Activated T-cell treated with anti-CD3 and anti-CD28 coated beads, Interleukin-2, amount 50 U/mL, for 4 hours (primary cell): ENCODE results near the gene AFAP1. TPM values are rescaled to one million over a fixed set of nuclear protein-coding genes. Genes with fewer than 3 reads are reported as not detected.

Experiments used
- ATAC-seq, 2 donors: fragments of 200-7000 bp; cut with Tn5 transposase; one replicate each; pipeline ENCODE4 v1.10.0; 2021
- DNase-seq: peaks from one replicate; pipeline ENCODE4 v3.0.0-alpha.2; 2020
- H3K27me3 Mint-ChIP-seq: one replicate; pipeline ENCODE4 v1.8.0; 2021; ENCODE audit warnings: low read depth, mixed read lengths
- H3K36me3 Mint-ChIP-seq: one replicate; pipeline ENCODE4 v1.8.0; 2022; ENCODE audit warnings: mixed read lengths; ENCODE audit not compliant: insufficient read depth
- H3K4me1 Mint-ChIP-seq: one replicate; pipeline ENCODE4 v1.8.0; 2021; ENCODE audit warnings: low read depth, mixed read lengths
- H3K4me3 Mint-ChIP-seq: one replicate; pipeline ENCODE4 v1.8.0; 2021; ENCODE audit warnings: mild to moderate bottlenecking, moderate library complexity, mixed read lengths
- H3K9me3 Mint-ChIP-seq: one replicate; pipeline ENCODE4 v1.8.0; 2021; ENCODE audit warnings: mixed read lengths
- total RNA-seq, 3 donors: library from RNA; stranded (reverse); gene quantifications; one replicate each; pipeline ENCODE4 v1.2.1, GENCODE V29; 2021

Gene AFAP1
- total RNA-seq, 3 donors from 2014 or later, result 13.1 to 17.7 (median 14.7) TPM

DNA sequence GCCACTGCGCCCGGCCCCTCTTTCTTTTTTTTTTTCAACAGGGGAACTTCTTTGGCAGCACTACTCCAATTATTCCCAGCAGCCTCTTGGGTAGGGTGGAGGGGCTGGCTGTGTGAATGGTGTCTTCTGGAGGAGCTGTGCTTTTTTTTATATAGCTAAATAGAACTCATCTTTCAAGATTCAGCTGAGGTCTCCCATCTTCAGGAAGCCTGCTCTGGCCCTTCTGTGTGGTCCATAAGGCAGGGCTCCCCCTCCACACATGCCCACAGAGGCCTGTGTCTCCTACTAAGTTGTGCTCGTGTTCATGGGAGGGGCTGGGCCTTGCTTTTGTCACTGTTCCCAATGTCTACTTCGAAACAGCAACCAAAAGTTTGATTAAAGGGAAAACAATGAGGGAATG lies 116.8 kb downstream of the AFAP1 start:
- H3K4me1 Mint-ChIP-seq, result peaks cover 19% of the 10 kb centered on the region
- H3K36me3 Mint-ChIP-seq, result peaks cover 9% of the 10 kb centered on the region
- DNase-seq (no peak), ATAC-seq (no peak)
- no peaks in the 10 kb centered on the region for H3K9me3 Mint-ChIP-seq
- no peak overlapping the region for H3K4me3 Mint-ChIP-seq
- H3K27me3 Mint-ChIP-seq, result no peaks in the 10 kb centered on the region

DNA sequence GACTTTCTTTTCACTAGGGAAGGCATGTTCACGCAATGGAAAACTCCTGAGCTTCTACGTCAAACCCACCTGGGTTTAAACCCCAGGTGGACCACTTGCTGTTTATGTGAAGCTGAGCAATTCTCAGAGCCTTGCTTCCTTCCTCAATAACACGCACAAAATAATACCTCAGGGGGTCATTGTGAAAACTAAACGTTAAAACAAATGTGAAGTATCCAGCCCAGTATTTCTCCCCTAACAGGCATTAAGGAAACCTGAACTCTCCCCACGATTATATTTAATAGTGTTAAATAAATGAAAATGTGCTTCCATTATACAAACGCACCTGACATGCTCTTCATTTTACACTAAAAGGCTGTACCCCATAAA lies 117.5 kb downstream of the AFAP1 start:
- H3K27me3 Mint-ChIP-seq, result no peaks in the 10 kb centered on the region
- H3K36me3 Mint-ChIP-seq, result peaks cover 14% of the 10 kb centered on the region
- no peak overlapping the region for H3K4me3 Mint-ChIP-seq
- no peak for DNase-seq
- peaks cover 13% of the 10 kb centered on the region for H3K4me1 Mint-ChIP-seq
- no peak for ATAC-seq
- no peaks in the 10 kb centered on the region for H3K9me3 Mint-ChIP-seq

DNA sequence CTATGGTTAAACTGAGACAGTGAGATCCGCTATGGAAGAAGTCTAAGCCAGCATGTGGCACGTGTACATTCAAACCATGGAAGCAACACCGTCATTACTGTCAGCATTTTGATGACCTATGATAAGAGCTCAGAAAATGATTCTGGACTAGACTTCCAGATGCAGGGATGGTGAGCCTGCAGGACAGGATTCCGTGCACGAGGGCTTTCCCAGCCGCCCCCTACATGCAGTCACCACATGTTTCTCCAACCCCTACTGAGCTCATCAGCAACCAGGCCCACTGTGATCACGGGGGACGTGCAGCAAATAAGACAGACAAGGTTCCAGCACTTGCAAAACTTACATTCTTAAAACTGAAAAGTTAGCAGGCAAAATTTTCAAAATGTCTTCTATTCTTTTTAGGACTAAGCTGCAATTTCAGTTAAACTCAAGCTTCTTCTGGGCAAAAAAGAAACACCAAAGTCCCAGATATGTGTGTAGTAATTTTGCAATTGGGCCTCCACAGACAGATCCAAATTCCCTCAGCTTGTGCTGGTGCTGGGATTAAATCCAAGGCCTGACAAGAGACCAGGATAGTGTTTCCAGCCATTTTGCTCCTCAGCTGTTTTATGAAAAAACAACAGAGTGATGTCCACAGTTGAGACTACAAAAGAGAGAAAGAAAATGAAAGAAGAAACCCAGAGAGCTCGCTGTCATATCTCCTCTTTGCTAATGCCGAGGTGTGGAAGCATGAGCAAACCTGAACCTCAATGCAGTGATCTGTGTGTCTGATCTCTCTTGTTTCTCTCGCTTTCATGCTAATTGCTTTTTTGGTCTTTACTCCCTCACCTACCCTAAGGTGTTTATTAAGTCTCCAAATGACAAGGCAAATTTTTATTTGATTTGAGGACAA lies 118.2 kb downstream of the AFAP1 start:
- peaks cover 16% of the 10 kb centered on the region for H3K36me3 Mint-ChIP-seq

DNA sequence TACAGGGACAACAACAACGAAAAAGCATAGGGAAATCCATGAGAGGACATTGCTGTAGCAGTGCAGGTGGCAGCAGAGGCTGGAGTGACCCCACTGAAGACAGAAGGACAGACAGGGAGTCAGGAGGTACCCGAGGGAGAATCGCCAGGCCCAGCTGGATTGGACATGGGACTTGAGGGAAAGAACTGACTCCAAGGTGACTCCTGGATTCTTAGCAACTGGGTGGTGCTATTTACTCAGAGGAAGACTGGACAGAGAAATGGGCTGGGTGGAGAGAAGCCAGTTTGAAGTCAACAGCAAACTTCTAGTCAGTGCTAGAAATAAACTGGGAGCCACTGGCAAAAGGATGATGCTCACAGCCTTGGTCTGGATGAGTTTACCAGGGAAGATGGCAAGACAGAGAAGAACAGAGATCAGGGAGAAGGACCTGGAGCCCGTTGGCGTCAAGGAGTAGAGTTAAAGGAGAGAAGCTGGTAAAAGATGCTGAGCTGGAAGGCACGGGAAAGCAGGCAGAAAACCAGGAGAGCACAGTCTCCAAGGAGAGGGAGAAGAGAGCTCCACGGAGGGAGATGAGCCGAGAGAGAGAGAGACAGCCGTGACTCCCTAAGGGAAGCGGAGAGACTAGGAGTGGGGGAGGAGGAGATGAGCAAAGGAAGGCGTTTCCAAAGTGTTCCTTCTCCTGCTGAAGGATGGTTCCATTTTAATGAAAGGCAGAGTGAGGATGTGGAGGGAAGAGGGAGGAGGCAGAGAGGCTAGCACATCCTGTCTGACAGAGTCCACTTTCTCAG lies 119.4 kb downstream of the AFAP1 start:
- DNase-seq (no peak), ATAC-seq (no peak)
- Mint-ChIP-seq H3K27me3 (no peaks in the 10 kb centered on the region), H3K4me1 (peaks cover 4% of the 10 kb centered on the region), H3K4me3 (no peak overlapping the region), H3K9me3 (no peaks in the 10 kb centered on the region), H3K36me3 (peaks cover 18% of the 10 kb centered on the region)

More for the DNA sequence above, 118.2 kb downstream of the AFAP1 start:
- peaks cover 7% of the 10 kb centered on the region for H3K4me1 Mint-ChIP-seq
- H3K9me3 Mint-ChIP-seq, result no peaks in the 10 kb centered on the region
- H3K27me3 Mint-ChIP-seq, result no peaks in the 10 kb centered on the region
- ATAC-seq (peak in 1 of 2 donors; percentile 51), DNase-seq (no peak)
- H3K4me3 Mint-ChIP-seq, result no peak overlapping the region

DNA sequence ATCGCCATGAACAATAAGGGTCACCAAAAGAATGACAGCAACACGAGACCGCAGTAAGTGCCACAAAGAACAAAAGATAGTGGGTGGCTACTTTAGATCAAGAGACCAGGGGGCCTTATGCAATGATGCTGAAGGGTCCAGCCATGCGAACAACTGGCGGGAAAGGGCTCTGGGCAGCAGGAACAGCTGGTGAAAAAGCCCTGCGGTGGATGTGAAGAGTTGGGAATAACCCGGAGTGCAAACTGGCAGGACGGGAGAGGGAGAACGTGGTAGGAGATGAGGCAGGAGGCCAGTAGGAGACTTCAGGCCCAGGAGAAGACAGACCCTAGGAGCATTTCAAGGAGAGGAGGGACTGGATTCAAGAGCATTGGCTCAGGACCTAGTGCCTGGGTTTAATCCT lies 120.2 kb downstream of the AFAP1 start:
- H3K4me1 Mint-ChIP-seq, result peaks cover 4% of the 10 kb centered on the region
- peaks cover 22% of the 10 kb centered on the region for H3K36me3 Mint-ChIP-seq
- no peak overlapping the region for H3K4me3 Mint-ChIP-seq

DNA sequence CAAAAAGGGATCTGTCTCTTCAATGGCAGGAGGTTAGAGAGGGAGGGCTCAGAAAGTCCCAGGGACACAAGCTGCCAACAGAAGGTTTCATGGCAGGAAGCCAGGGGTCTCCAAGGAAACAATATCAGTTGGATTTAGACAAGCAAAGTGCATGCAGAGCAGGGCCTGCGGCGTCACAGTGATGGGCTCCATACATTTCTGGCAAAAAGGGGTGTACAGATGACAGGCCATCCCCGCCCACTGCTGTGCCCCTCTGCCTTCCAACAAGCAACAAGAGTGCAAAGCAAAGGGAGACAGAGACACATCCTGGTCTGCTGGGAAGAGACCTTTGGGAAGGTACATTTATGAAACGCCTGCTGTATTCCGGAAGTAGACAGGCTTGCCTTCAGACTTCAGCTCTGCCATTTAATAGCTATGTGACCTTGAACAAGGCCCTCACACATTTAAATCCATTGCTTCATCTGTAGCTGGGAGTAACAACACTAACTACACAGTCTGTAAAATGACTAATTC lies 121.2 kb downstream of the AFAP1 start:
- Mint-ChIP-seq H3K36me3 (peaks cover 28% of the 10 kb centered on the region), H3K4me3 (no peak overlapping the region), H3K9me3 (no peaks in the 10 kb centered on the region), H3K4me1 (peaks cover 9% of the 10 kb centered on the region), H3K27me3 (no peaks in the 10 kb centered on the region)
- ATAC-seq, result no peak
- no peak for DNase-seq

More for the DNA sequence above, 120.2 kb downstream of the AFAP1 start:
- DNase-seq, result no peak
- H3K9me3 Mint-ChIP-seq, result no peaks in the 10 kb centered on the region
- no peak for ATAC-seq
- no peaks in the 10 kb centered on the region for H3K27me3 Mint-ChIP-seq

DNA sequence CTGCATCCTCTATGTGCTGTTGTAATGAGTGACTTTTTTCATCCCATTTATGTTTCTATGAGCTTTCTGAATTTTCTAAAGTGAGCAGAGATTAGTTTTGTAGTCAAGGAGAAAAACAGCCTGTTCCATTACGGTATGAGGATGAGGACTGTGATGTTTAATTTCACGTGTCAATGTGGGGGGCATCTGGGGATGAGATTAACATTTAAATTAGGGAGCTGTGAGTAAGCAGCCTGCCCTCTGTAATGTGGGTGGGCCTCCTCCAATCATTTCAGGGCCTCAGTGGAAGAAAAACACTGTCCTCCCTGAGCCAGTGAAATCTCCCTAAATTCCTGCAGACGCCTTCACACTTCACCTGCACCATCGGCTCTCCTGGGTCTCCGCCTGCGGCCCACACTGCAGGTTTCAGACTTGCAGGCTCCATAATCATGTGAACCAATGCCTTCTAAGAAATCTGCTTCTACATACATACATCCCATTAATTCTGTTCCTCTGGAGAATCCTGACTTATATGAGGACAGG lies 121.7 kb downstream of the AFAP1 start:
- peaks cover 10% of the 10 kb centered on the region for H3K4me1 Mint-ChIP-seq
- DNase-seq (no peak), ATAC-seq (no peak)
- no peak overlapping the region for H3K4me3 Mint-ChIP-seq
- H3K9me3 Mint-ChIP-seq, result no peaks in the 10 kb centered on the region
- no peaks in the 10 kb centered on the region for H3K27me3 Mint-ChIP-seq
- peaks cover 28% of the 10 kb centered on the region for H3K36me3 Mint-ChIP-seq

DNA sequence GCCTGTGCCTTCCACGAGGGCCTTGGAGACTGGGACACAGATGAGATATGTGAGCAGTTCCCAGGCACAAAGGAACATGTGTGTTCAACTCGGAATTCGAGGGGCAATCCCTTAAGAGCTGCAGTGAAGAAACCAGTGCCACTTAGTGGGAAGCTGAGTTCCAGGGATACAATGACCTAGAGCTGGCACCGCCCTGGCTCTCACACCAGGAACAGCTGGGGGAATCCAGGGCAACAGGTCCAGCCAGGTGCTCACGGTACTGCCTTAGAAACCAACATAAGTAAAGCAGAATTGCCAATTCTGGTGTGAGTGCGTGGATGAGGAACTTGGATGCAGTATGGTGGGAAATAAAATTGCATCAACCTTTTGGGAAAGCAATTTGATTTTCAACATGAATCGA lies 122.9 kb downstream of the AFAP1 start:
- DNase-seq (no peak), ATAC-seq (no peak)
- Mint-ChIP-seq H3K9me3 (no peaks in the 10 kb centered on the region), H3K4me3 (no peak overlapping the region), H3K4me1 (peaks cover 10% of the 10 kb centered on the region), H3K27me3 (no peaks in the 10 kb centered on the region), H3K36me3 (peaks cover 31% of the 10 kb centered on the region)

DNA sequence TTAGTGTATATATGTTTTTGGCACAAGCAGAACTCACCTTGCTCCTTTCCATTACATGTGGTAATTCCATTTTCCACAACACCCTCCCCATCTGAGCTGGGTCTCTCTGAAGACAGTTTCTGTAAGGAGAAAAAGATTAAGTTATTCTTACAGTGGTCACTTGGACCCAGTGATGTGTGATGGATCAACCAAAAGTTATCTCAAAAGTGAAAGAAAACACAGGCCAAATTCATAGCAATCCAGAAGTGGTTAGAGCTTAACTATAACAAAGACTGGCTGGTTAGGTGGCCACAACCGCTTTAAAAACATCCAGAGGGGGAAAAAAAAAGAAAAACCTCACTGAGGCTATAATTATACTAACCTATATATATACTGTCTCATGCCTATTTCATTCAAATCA lies 123.7 kb downstream of the AFAP1 start:
- Mint-ChIP-seq H3K27me3 (no peaks in the 10 kb centered on the region), H3K36me3 (peaks cover 31% of the 10 kb centered on the region)

DNA sequence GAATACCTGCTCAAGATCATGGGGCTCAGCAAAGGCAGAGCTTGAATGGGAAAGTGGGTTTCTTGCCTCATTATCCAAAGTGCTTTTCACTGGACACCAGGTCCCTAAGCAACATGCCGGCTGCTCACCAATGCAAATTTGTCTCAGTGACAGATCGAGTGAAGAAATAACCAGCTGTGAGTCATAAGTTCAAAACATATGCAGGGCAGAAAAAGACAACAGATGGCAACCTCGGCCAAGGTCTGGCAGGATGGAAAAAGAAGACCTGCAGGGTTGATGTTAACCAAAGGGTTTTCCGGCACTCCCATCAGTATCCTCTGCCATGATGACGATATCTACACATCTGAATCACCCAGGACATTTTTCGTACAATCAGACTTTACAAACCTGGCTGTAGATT lies 124.1 kb downstream of the AFAP1 start:
- Mint-ChIP-seq H3K27me3 (no peaks in the 10 kb centered on the region), H3K4me1 (peaks cover 10% of the 10 kb centered on the region), H3K4me3 (no peak overlapping the region), H3K36me3 (peaks cover 33% of the 10 kb centered on the region), H3K9me3 (no peaks in the 10 kb centered on the region)
- ATAC-seq, result no peak
- no peak for DNase-seq

More for the DNA sequence above, 123.7 kb downstream of the AFAP1 start:
- Mint-ChIP-seq H3K9me3 (no peaks in the 10 kb centered on the region), H3K4me1 (peaks cover 10% of the 10 kb centered on the region), H3K4me3 (no peak overlapping the region)
- ATAC-seq (no peak), DNase-seq (no peak)

DNA sequence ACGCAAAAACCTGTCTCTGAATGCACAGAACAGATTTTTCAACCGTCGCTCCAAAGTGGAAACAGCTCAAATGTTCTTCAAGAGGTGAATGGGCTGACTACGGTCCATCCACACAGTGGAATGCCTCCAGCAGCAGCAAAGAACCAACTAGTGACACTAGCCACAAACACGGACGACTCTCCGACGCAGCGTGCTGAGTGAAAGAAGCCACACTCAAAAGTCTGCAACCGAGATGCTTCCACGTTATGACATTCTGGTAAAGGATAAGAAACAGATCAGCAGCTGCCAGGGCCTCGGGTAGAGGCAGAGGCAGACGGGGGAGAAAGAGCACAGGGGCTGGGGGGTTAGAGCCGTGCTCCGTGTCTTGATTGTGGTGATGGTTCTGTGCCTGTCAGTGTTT lies 125.2 kb downstream of the AFAP1 start:
- DNase-seq (no peak), ATAC-seq (no peak)
- H3K27me3 Mint-ChIP-seq, result no peaks in the 10 kb centered on the region
- H3K4me1 Mint-ChIP-seq, result peaks cover 6% of the 10 kb centered on the region
- no peak overlapping the region for H3K4me3 Mint-ChIP-seq
- H3K36me3 Mint-ChIP-seq, result peaks cover 37% of the 10 kb centered on the region
- no peaks in the 10 kb centered on the region for H3K9me3 Mint-ChIP-seq

DNA sequence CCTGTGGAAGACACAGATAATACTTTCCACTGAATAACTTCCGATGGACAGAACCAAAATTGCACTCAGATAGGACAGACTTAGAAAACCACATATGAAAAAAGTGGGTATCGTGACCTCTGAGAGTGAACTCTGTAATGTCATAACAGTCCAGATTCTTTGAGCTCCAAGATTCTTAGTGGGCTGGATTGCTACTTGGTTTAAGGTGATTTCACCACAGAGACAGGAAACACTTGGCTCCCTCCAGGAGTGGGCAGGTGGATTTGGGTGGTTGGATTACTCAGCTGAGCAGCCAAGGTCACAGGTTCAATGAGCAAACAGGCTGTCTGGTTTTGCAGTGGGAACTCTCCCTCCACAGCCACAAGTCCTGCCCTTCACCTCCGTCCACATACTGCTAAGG lies 126.0 kb downstream of the AFAP1 start:
- peak in 1 of 2 donors; percentile 18 for ATAC-seq
- H3K27me3 Mint-ChIP-seq, result no peaks in the 10 kb centered on the region
- DNase-seq, result no peak
- peaks cover 38% of the 10 kb centered on the region for H3K36me3 Mint-ChIP-seq
- no peaks in the 10 kb centered on the region for H3K9me3 Mint-ChIP-seq
- H3K4me1 Mint-ChIP-seq, result peaks cover 7% of the 10 kb centered on the region
- H3K4me3 Mint-ChIP-seq, result no peak overlapping the region

DNA sequence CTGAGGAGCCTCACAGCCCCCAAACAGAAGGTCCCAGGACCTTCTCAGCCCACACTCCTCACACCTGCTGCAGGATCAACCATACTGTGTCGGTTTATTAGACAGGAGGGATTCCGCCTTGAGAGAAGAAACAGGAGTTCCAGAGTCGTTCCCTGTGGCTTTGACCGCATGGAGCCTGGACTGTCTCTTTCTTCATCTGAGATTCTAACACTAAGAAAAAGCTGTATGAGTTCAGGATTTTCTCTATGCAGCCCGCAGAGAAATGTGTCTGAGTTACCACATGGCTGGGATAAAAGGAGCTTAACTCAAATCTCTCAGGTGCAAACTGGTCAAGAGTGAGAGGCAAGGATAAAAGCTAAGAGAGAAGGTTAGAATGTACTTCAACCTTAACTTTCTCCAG lies 126.7 kb downstream of the AFAP1 start:
- no peak for ATAC-seq
- Mint-ChIP-seq H3K9me3 (no peaks in the 10 kb centered on the region), H3K36me3 (peaks cover 40% of the 10 kb centered on the region), H3K4me3 (no peak overlapping the region), H3K27me3 (no peaks in the 10 kb centered on the region), H3K4me1 (peaks cover 8% of the 10 kb centered on the region)
- no peak for DNase-seq

DNA sequence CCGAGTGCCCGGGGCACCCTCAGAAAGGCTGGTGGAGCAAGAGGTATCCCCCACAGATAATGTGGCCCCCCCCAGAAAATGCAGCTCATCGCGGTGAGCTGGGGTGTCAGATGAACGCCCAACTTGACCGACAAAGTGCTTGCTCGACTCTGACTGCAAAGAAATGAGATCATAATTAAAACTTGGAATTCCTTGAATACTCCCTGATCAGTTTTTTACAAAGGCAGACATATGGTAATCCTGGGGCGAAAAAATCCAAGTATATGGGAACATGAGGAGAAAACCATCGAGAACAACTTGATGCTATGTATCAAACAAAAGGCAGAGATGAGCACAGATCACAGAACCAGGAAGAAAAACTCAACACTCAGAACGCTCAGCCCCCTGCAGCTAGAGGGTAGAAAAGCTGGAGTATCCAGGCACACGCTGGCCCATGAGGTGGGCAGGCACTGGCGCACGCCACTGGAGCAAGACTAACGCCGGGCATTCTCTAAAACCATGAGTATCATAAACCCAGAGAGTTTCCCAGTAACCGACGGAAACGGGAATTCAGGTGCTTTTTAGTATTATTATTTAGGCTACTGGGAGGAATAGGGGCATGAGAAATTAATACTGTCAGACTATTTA lies 127.3 kb downstream of the AFAP1 start:
- Mint-ChIP-seq H3K9me3 (no peaks in the 10 kb centered on the region), H3K36me3 (peaks cover 36% of the 10 kb centered on the region), H3K4me3 (no peak overlapping the region), H3K27me3 (no peaks in the 10 kb centered on the region), H3K4me1 (peaks cover 8% of the 10 kb centered on the region)
- no peak for DNase-seq
- no peak for ATAC-seq
